ENCODE measurements around the gene UEVLD.

DNA sequence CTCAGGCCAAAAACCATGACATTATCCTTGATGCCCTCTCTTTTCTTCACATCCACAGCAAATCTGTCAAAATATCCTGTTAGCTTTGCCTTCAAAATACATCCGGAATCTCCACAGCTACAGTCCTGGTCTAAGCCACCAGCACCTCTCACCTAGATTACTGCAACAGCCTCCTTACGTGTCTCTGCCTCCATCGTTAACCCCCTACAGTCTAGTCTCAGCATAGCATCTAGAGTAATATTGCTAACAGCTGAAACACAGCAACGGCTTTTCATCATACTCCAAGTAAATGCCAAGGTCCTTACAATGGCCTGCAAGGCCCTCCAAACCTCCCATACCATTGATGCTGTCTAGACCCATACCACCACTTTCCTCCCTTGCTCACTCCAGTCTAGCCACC is 66.1 kb downstream of the UEVLD start:
- TF ChIP-seq, protein P1, sequence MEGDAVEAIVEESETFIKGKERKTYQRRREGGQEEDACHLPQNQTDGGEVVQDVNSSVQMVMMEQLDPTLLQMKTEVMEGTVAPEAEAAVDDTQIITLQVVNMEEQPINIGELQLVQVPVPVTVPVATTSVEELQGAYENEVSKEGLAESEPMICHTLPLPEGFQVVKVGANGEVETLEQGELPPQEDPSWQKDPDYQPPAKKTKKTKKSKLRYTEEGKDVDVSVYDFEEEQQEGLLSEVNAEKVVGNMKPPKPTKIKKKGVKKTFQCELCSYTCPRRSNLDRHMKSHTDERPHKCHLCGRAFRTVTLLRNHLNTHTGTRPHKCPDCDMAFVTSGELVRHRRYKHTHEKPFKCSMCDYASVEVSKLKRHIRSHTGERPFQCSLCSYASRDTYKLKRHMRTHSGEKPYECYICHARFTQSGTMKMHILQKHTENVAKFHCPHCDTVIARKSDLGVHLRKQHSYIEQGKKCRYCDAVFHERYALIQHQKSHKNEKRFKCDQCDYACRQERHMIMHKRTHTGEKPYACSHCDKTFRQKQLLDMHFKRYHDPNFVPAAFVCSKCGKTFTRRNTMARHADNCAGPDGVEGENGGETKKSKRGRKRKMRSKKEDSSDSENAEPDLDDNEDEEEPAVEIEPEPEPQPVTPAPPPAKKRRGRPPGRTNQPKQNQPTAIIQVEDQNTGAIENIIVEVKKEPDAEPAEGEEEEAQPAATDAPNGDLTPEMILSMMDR (IDR thresholded peaks at IDR 0.05; ENCODE audit: low read depth, low read length, missing input control), result no peak
- TF ChIP-seq, protein P2, sequence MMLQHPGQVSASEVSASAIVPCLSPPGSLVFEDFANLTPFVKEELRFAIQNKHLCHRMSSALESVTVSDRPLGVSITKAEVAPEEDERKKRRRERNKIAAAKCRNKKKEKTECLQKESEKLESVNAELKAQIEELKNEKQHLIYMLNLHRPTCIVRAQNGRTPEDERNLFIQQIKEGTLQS (IDR thresholded peaks at IDR 0.05), result no peak
- no peak for TF ChIP-seq JUND (IDR thresholded peaks at IDR 0.05)
